SK-N-SH treated with all-trans-retinoic acid at 6 μM for 48 hours (cell line): Measurements from ENCODE around the gene CHCHD6.

Experiments
- ATAC-seq: fragments of 200-7000 bp; cut with Tn5 transposase; 3 replicates; pipeline ENCODE4 v1.9.1; 2020; ENCODE audit warnings: mild to moderate bottlenecking, moderate library complexity
- ARNTL ChIP-seq: fragments of 450-650 bp; formaldehyde crosslinking; IDR thresholded peaks from 2 replicates; pipeline ENCODE4 v1.5.0; 2020; ENCODE audit warnings: low read depth, mild to moderate bottlenecking, moderate library complexity, borderline replicate concordance
- BACH2 ChIP-seq: fragments of 250-450 bp; sonication (Bioruptor Pico); IDR thresholded peaks from 2 replicates; pipeline ENCODE4 v1.9.0; 2021; ENCODE audit warnings: mild to moderate bottlenecking, borderline replicate concordance
- CREB5 ChIP-seq: fragments of 250-450 bp; sonication (Bioruptor Pico); IDR thresholded peaks from 2 replicates; pipeline ENCODE4 v1.5.1; 2020; ENCODE audit warnings: low read depth, mild to moderate bottlenecking, moderate library complexity
- CSDC2 ChIP-seq: fragments of 250-450 bp; sonication (Bioruptor Pico); IDR thresholded peaks from 2 replicates; pipeline ENCODE4 v1.5.0; 2020; ENCODE audit warnings: mild to moderate bottlenecking, moderate library complexity
- ESRRG ChIP-seq: fragments of 250-450 bp; sonication (Bioruptor Pico); IDR thresholded peaks from 2 replicates; pipeline ENCODE4 v1.6.1; 2021; ENCODE audit warnings: mild to moderate bottlenecking
- GLIS3 ChIP-seq: fragments of 250-450 bp; sonication (Bioruptor Pico); IDR thresholded peaks from 2 replicates; pipeline ENCODE4 v1.5.0; 2020; ENCODE audit warnings: mild to moderate bottlenecking, moderate library complexity
- ISL1 ChIP-seq: fragments of 250-450 bp; sonication (Bioruptor Pico); IDR thresholded peaks from 2 replicates; pipeline ENCODE4 v2.1.2; 2022; ENCODE audit warnings: mild to moderate bottlenecking, moderate library complexity
- OSR1 ChIP-seq: fragments of 250-450 bp; sonication (Bioruptor Pico); IDR thresholded peaks from 2 replicates; pipeline ENCODE4 v1.8.0; 2022; ENCODE audit warnings: moderate library complexity, mild to moderate bottlenecking, inconsistent platforms
- PATZ1 ChIP-seq: fragments of 250-450 bp; sonication (Bioruptor Pico); IDR thresholded peaks from 2 replicates; pipeline ENCODE4 v1.8.0; 2020; ENCODE audit warnings: mild to moderate bottlenecking, moderate library complexity, borderline replicate concordance
- POU6F1 ChIP-seq: fragments of 250-450 bp; sonication (Bioruptor Pico); IDR thresholded peaks from 2 replicates; pipeline ENCODE4 v1.8.0; 2021; ENCODE audit warnings: low read depth, mild to moderate bottlenecking, moderate library complexity, borderline replicate concordance
- PPARA ChIP-seq: fragments of 250-450 bp; sonication (Bioruptor Pico); IDR thresholded peaks from 2 replicates; pipeline ENCODE4 v1.5.0; 2020; ENCODE audit warnings: mild to moderate bottlenecking, borderline replicate concordance
- RARB ChIP-seq: fragments of 250-450 bp; sonication (Bioruptor Pico); IDR thresholded peaks from 2 replicates; pipeline ENCODE4 v1.8.0; 2021; ENCODE audit warnings: mild to moderate bottlenecking, moderate library complexity
- SNAI2 ChIP-seq: fragments of 250-450 bp; sonication (Bioruptor Pico); IDR thresholded peaks from 2 replicates; pipeline ENCODE4 v1.5.0; 2020; ENCODE audit warnings: mild to moderate bottlenecking, moderate library complexity
- TCF4 ChIP-seq: fragments of 250-450 bp; sonication (Bioruptor Pico); IDR thresholded peaks from 2 replicates; pipeline ENCODE4 v1.8.0; 2021; ENCODE audit warnings: mild to moderate bottlenecking, moderate library complexity, borderline replicate concordance
- TOX ChIP-seq: fragments of 250-450 bp; sonication (Bioruptor Pico); IDR thresholded peaks from 2 replicates; pipeline ENCODE4 v1.8.0; 2021; ENCODE audit warnings: mild to moderate bottlenecking, moderate library complexity, borderline replicate concordance
- TSHZ2 ChIP-seq: fragments of 250-450 bp; sonication (Bioruptor Pico); IDR thresholded peaks from 2 replicates; pipeline ENCODE4 v1.5.0; 2020; ENCODE audit warnings: mild to moderate bottlenecking, moderate library complexity
- ZC3H10 ChIP-seq: fragments of 250-450 bp; sonication (Bioruptor Pico); IDR thresholded peaks from 2 replicates; pipeline ENCODE4 v1.5.1; 2021; ENCODE audit warnings: mild to moderate bottlenecking, moderate library complexity
- ZFP3 ChIP-seq: fragments of 250-450 bp; sonication (Bioruptor Pico); IDR thresholded peaks from 2 replicates; pipeline ENCODE4 v1.5.0; 2020; ENCODE audit warnings: mild to moderate bottlenecking, moderate library complexity
- ZFP30 ChIP-seq: fragments of 450-650 bp; formaldehyde crosslinking; IDR thresholded peaks from 2 replicates; pipeline ENCODE4 v1.5.0; 2022; ENCODE audit warnings: mild to moderate bottlenecking, moderate library complexity
- ZNF565 ChIP-seq: fragments of 450-650 bp; formaldehyde crosslinking; conservative IDR thresholded peaks from 2 replicates; pipeline ENCODE4 v1.5.0; 2020; ENCODE audit warnings: low read depth, mild to moderate bottlenecking, moderate library complexity
- ZNF70 ChIP-seq: fragments of 450-650 bp; formaldehyde crosslinking; IDR thresholded peaks from 2 replicates; pipeline ENCODE4 v1.5.0; 2020; ENCODE audit warnings: mild to moderate bottlenecking, moderate library complexity
- ZNF8 ChIP-seq: fragments of 450-650 bp; formaldehyde crosslinking; IDR thresholded peaks from 2 replicates; pipeline ENCODE4 v1.5.0; 2020; ENCODE audit warnings: mild to moderate bottlenecking, moderate library complexity

The CHCHD6 gene

GRCh38 chr3:126973814-126974213 lies 269.8 kb downstream of the CHCHD6 start:
- TF ChIP-seq RARB (CRISPR knock-in tag) (no peak), ZNF70 (no peak), ZFP30 (CRISPR knock-in tag) (no peak), PATZ1 (CRISPR knock-in tag) (no peak), ZNF8 (CRISPR knock-in tag) (no peak), OSR1 (CRISPR knock-in tag) (no peak), TCF4 (CRISPR knock-in tag) (no peak), CREB5 (CRISPR knock-in tag) (no peak), ISL1 (CRISPR knock-in tag) (no peak), BACH2 (no peak), TOX (CRISPR knock-in tag) (no peak)
- ATAC-seq = no peak

GRCh38 chr3:126974756-126975155 lies 270.7 kb downstream of the CHCHD6 start:
- no peak for TF ChIP-seq ARNTL (CRISPR knock-in tag)
- TF ChIP-seq CSDC2 (CRISPR knock-in tag) = no peak
- TF ChIP-seq ISL1 (CRISPR knock-in tag) = no peak
- TF ChIP-seq POU6F1 (CRISPR knock-in tag) = no peak
- TF ChIP-seq CREB5 (CRISPR knock-in tag) = no peak
- no peak for TF ChIP-seq RARB (CRISPR knock-in tag)
- no peak for TF ChIP-seq ZNF565
- TF ChIP-seq BACH2 = no peak
- no peak for TF ChIP-seq GLIS3
- no peak for TF ChIP-seq ZC3H10
- TF ChIP-seq ZNF70 = no peak
- no peak for TF ChIP-seq PATZ1 (CRISPR knock-in tag)
- TF ChIP-seq ZFP3 = no peak
- no peak for TF ChIP-seq TCF4 (CRISPR knock-in tag)
- ATAC-seq = no peak

GRCh38 chr3:126976906-126977305 lies 272.9 kb downstream of the CHCHD6 start:
- no peak for ATAC-seq
- TF ChIP-seq ZNF8 (CRISPR knock-in tag) (no peak), OSR1 (CRISPR knock-in tag) (no peak), POU6F1 (CRISPR knock-in tag) (no peak), ARNTL (CRISPR knock-in tag) (no peak), PPARA (CRISPR knock-in tag) (no peak), PATZ1 (CRISPR knock-in tag) (no peak), ZFP30 (CRISPR knock-in tag) (no peak), SNAI2 (no peak), ZFP3 (no peak), ESRRG (no peak), BACH2 (no peak), CSDC2 (CRISPR knock-in tag) (no peak), ZNF70 (no peak), TSHZ2 (CRISPR knock-in tag) (no peak)
